ENCODE results near the gene CYB561D2.

The CYB561D2 gene

GRCh38 chr3:50333744-50334328, 16.8 kb upstream of the CYB561D2 start:
- H3K36me3 ChIP-seq (ENCODE audit: control insufficient read depth, insufficient read depth, low read length), result peaks cover 34% of the 10 kb centered on the region
- 94% methylated on average over 12 of the region's 12 CpGs for WGBS, 2 experiments
- no peak overlapping the region for H3K27ac ChIP-seq (ENCODE audit: insufficient read depth, low read depth, low read length, poor library complexity, severe bottlenecking)
- no peak overlapping the region for H3K4me3 ChIP-seq (ENCODE audit: insufficient read depth, low read depth, low read length)
- peaks cover 13% of the 10 kb centered on the region for H3K4me1 ChIP-seq (ENCODE audit: control insufficient read depth, insufficient read depth, low read length)
- peaks cover 12% of the 10 kb centered on the region for H3K27me3 ChIP-seq (ENCODE audit: control insufficient read depth, insufficient read depth, low read length, poor library complexity, severe bottlenecking)
- no peaks in the 10 kb centered on the region for H3K9me3 ChIP-seq (ENCODE audit: control insufficient read depth, low read length)

GRCh38 chr3:50334339-50335075, 16.2 kb upstream of the CYB561D2 start:
- Histone ChIP-seq H3K4me1 (ENCODE audit: control insufficient read depth, insufficient read depth, low read length) (peaks cover 13% of the 10 kb centered on the region), H3K4me3 (ENCODE audit: insufficient read depth, low read depth, low read length) (no peak overlapping the region), H3K27ac (ENCODE audit: insufficient read depth, low read depth, low read length, poor library complexity, severe bottlenecking) (no peak overlapping the region), H3K36me3 (ENCODE audit: control insufficient read depth, insufficient read depth, low read length) (peaks cover 30% of the 10 kb centered on the region), H3K9me3 (ENCODE audit: control insufficient read depth, low read length) (no peaks in the 10 kb centered on the region), H3K27me3 (ENCODE audit: control insufficient read depth, insufficient read depth, low read length, poor library complexity, severe bottlenecking) (peaks cover 19% of the 10 kb centered on the region)
- 92% methylated on average over 5 of the region's 5 CpGs for WGBS, 2 experiments

GRCh38 chr3:50336452-50337174, 14.0 kb upstream of the CYB561D2 start:
- Histone ChIP-seq H3K4me1 (ENCODE audit: control insufficient read depth, insufficient read depth, low read length) (peaks cover 13% of the 10 kb centered on the region), H3K9me3 (ENCODE audit: control insufficient read depth, low read length) (no peaks in the 10 kb centered on the region), H3K27ac (ENCODE audit: insufficient read depth, low read depth, low read length, poor library complexity, severe bottlenecking) (peak overlapping the region; percentile 86), H3K36me3 (ENCODE audit: control insufficient read depth, insufficient read depth, low read length) (peaks cover 9% of the 10 kb centered on the region), H3K27me3 (ENCODE audit: control insufficient read depth, insufficient read depth, low read length, poor library complexity, severe bottlenecking) (peaks cover 40% of the 10 kb centered on the region), H3K4me3 (ENCODE audit: insufficient read depth, low read depth, low read length) (peak overlapping the region; percentile 61)
- 0 to 1% methylated on average over 31 of the region's 31 CpGs for WGBS, 2 experiments

- peaks cover 4% of the 10 kb centered on the region for H3K36me3 ChIP-seq (ENCODE audit: control insufficient read depth, insufficient read depth, low read length)
- H3K4me1 ChIP-seq (ENCODE audit: control insufficient read depth, insufficient read depth, low read length), result peaks cover 13% of the 10 kb centered on the region
- no peaks in the 10 kb centered on the region for H3K9me3 ChIP-seq (ENCODE audit: control insufficient read depth, low read length)
- peaks cover 47% of the 10 kb centered on the region for H3K27me3 ChIP-seq (ENCODE audit: control insufficient read depth, insufficient read depth, low read length, poor library complexity, severe bottlenecking)
- peak overlapping the region; percentile 61 for H3K4me3 ChIP-seq (ENCODE audit: insufficient read depth, low read depth, low read length)
- 0% methylated on average over 79 of the region's 79 CpGs for WGBS, 2 experiments
- peak overlapping the region; percentile 86 for H3K27ac ChIP-seq (ENCODE audit: insufficient read depth, low read depth, low read length, poor library complexity, severe bottlenecking)
Observed at GRCh38 chr3:50337175-50337861, 13.3 kb upstream of the CYB561D2 start.

GRCh38 chr3:50338965-50339364, 11.7 kb upstream of the CYB561D2 start:
- Histone ChIP-seq H3K36me3 (ENCODE audit: control insufficient read depth, insufficient read depth, low read length) (peaks cover 4% of the 10 kb centered on the region), H3K9me3 (ENCODE audit: control insufficient read depth, low read length) (no peaks in the 10 kb centered on the region), H3K27me3 (ENCODE audit: control insufficient read depth, insufficient read depth, low read length, poor library complexity, severe bottlenecking) (peaks cover 64% of the 10 kb centered on the region), H3K4me3 (ENCODE audit: insufficient read depth, low read depth, low read length) (no peak overlapping the region), H3K4me1 (ENCODE audit: control insufficient read depth, insufficient read depth, low read length) (peaks cover 13% of the 10 kb centered on the region), H3K27ac (ENCODE audit: insufficient read depth, low read depth, low read length, poor library complexity, severe bottlenecking) (no peak overlapping the region)
- WGBS, 2 experiments, result 90% methylated on average over 5 of the region's 5 CpGs

GRCh38 chr3:50339485-50340146, 11.0 kb upstream of the CYB561D2 start:
- WGBS, 2 experiments, result 87 to 90% methylated on average over 14 of the region's 14 CpGs

GRCh38 chr3:50340147-50340447, 10.6 kb upstream of the CYB561D2 start:
- Histone ChIP-seq H3K9me3 (ENCODE audit: control insufficient read depth, low read length) (no peaks in the 10 kb centered on the region), H3K4me1 (ENCODE audit: control insufficient read depth, insufficient read depth, low read length) (peaks cover 13% of the 10 kb centered on the region), H3K4me3 (ENCODE audit: insufficient read depth, low read depth, low read length) (peak overlapping the region; percentile 13), H3K27me3 (ENCODE audit: control insufficient read depth, insufficient read depth, low read length, poor library complexity, severe bottlenecking) (peaks cover 74% of the 10 kb centered on the region), H3K36me3 (ENCODE audit: control insufficient read depth, insufficient read depth, low read length) (no peaks in the 10 kb centered on the region), H3K27ac (ENCODE audit: insufficient read depth, low read depth, low read length, poor library complexity, severe bottlenecking) (no peak overlapping the region)
- WGBS, 2 experiments, result 40 to 42% methylated on average over 9 of the region's 9 CpGs

More at GRCh38 chr3:50339485-50340146, 11.0 kb upstream of the CYB561D2 start:
- H3K27ac ChIP-seq (ENCODE audit: insufficient read depth, low read depth, low read length, poor library complexity, severe bottlenecking), result no peak overlapping the region
- H3K36me3 ChIP-seq (ENCODE audit: control insufficient read depth, insufficient read depth, low read length), result peaks cover under 1% of the 10 kb centered on the region
- H3K9me3 ChIP-seq (ENCODE audit: control insufficient read depth, low read length), result no peaks in the 10 kb centered on the region
- no peak overlapping the region for H3K4me3 ChIP-seq (ENCODE audit: insufficient read depth, low read depth, low read length)
- H3K27me3 ChIP-seq (ENCODE audit: control insufficient read depth, insufficient read depth, low read length, poor library complexity, severe bottlenecking), result peaks cover 69% of the 10 kb centered on the region
- H3K4me1 ChIP-seq (ENCODE audit: control insufficient read depth, insufficient read depth, low read length), result peaks cover 13% of the 10 kb centered on the region

- peak within 1 kb of the TSS; percentile 13 for H3K4me3 ChIP-seq (ENCODE audit: insufficient read depth, low read depth, low read length)
- no peaks in the 10 kb centered on the region for H3K9me3 ChIP-seq (ENCODE audit: control insufficient read depth, low read length)
- H3K4me1 ChIP-seq (ENCODE audit: control insufficient read depth, insufficient read depth, low read length), result peaks cover 13% of the 10 kb centered on the region
- WGBS, 2 experiments, result 15% methylated on average over 85 of the region's 85 CpGs
- no peaks in the 10 kb centered on the region for H3K36me3 ChIP-seq (ENCODE audit: control insufficient read depth, insufficient read depth, low read length)
- peaks cover 80% of the 10 kb centered on the region for H3K27me3 ChIP-seq (ENCODE audit: control insufficient read depth, insufficient read depth, low read length, poor library complexity, severe bottlenecking)
- no peak within 1 kb of the TSS for H3K27ac ChIP-seq (ENCODE audit: insufficient read depth, low read depth, low read length, poor library complexity, severe bottlenecking)
Observed at GRCh38 chr3:50340448-50341329, 10.0 kb upstream of the CYB561D2 start, which contains the start of gene RASSF1. TSS of gene RASSF1 (minus strand) at chr3:50340836. CDS start at chr3:50340805, 31 bp downstream.

GRCh38 chr3:50341537-50341936, 9.1 kb upstream of the CYB561D2 start:
- WGBS, 2 experiments, result 90 to 92% methylated on average over 9 of the region's 9 CpGs
- Histone ChIP-seq H3K27me3 (ENCODE audit: control insufficient read depth, insufficient read depth, low read length, poor library complexity, severe bottlenecking) (peaks cover 88% of the 10 kb centered on the region), H3K4me3 (ENCODE audit: insufficient read depth, low read depth, low read length) (no peak overlapping the region), H3K9me3 (ENCODE audit: control insufficient read depth, low read length) (no peaks in the 10 kb centered on the region), H3K4me1 (ENCODE audit: control insufficient read depth, insufficient read depth, low read length) (peaks cover 6% of the 10 kb centered on the region), H3K36me3 (ENCODE audit: control insufficient read depth, insufficient read depth, low read length) (no peaks in the 10 kb centered on the region), H3K27ac (ENCODE audit: insufficient read depth, low read depth, low read length, poor library complexity, severe bottlenecking) (no peak overlapping the region)
